ENCODE data around the gene FDX2. TPM values are rescaled to one million over a fixed set of nuclear protein-coding genes. Genes with fewer than 3 reads are reported as not detected.

Gene FDX2
- total and polyA plus RNA-seq, 2 of the 13 experiments (the other 11 are each of a cell fraction or from before 2014, with no cell fraction given) = 21.0 to 24.7 TPM

DNA sequence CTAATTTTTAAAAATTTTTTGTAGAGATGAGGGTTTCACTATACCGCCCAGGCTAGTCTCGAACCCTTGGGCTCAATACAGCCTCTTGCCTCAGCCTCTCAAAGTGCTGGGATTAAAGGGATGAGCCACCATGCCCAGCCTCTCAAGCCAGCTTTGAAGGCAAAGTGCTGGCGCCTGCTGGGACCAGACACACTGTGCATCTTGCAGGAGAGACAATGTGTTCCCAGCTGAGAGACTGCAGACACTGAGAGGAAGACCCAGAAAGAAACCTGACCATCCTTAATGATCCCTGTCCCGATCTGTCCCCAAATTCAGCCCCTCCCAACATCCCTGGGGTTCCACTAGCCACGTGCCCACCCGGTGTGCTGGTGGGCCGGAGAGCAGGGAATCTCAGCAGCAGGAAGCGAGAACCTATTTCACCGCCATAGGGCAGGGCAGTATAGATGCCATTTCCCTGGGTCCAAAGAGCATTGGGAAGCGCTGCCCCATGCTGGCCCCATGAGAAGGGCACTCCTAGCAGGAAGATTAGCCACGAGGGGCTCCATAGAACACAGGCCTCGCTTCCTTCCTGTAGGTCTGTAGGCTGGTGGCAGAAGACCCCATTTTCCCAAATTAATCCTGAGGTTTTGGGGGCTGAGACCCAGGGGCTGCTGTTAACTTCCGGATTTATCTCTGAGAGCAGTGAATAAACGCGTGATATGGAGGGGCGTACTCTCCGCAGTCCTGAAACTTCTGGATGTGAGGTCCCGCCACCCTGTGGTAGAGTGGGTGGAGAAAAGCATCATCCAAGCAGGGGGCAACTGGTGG lies 16.5 kb upstream of the FDX2 start (continued):
- TF ChIP-seq, protein P1, sequence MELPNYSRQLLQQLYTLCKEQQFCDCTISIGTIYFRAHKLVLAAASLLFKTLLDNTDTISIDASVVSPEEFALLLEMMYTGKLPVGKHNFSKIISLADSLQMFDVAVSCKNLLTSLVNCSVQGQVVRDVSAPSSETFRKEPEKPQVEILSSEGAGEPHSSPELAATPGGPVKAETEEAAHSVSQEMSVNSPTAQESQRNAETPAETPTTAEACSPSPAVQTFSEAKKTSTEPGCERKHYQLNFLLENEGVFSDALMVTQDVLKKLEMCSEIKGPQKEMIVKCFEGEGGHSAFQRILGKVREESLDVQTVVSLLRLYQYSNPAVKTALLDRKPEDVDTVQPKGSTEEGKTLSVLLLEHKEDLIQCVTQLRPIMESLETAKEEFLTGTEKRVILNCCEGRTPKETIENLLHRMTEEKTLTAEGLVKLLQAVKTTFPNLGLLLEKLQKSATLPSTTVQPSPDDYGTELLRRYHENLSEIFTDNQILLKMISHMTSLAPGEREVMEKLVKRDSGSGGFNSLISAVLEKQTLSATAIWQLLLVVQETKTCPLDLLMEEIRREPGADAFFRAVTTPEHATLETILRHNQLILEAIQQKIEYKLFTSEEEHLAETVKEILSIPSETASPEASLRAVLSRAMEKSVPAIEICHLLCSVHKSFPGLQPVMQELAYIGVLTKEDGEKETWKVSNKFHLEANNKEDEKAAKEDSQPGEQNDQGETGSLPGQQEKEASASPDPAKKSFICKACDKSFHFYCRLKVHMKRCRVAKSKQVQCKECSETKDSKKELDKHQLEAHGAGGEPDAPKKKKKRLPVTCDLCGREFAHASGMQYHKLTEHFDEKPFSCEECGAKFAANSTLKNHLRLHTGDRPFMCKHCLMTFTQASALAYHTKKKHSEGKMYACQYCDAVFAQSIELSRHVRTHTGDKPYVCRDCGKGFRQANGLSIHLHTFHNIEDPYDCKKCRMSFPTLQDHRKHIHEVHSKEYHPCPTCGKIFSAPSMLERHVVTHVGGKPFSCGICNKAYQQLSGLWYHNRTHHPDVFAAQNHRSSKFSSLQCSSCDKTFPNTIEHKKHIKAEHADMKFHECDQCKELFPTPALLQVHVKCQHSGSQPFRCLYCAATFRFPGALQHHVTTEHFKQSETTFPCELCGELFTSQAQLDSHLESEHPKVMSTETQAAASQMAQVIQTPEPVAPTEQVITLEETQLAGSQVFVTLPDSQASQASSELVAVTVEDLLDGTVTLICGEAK (IDR thresholded peaks at IDR 0.05) = no peak
- TF ChIP-seq, protein P1 (CRISPR knock-in tag; IDR thresholded peaks at IDR 0.05) = no peak
- TF ChIP-seq ZSCAN25 (CRISPR knock-in tag; IDR thresholded peaks at IDR 0.05) (no peak), KLF15 (CRISPR knock-in tag; IDR thresholded peaks at IDR 0.05; ENCODE audit: borderline replicate concordance) (no peak), CHD2 (IDR thresholded peaks at IDR 0.05; ENCODE audit: low read depth, low read length) (no peak), TOPORS (CRISPR knock-in tag; IDR thresholded peaks at IDR 0.05) (no peak), ZNF629 (CRISPR knock-in tag; conservative IDR thresholded peaks at IDR 0.05) (no peak)
- TF ChIP-seq, protein P2, sequence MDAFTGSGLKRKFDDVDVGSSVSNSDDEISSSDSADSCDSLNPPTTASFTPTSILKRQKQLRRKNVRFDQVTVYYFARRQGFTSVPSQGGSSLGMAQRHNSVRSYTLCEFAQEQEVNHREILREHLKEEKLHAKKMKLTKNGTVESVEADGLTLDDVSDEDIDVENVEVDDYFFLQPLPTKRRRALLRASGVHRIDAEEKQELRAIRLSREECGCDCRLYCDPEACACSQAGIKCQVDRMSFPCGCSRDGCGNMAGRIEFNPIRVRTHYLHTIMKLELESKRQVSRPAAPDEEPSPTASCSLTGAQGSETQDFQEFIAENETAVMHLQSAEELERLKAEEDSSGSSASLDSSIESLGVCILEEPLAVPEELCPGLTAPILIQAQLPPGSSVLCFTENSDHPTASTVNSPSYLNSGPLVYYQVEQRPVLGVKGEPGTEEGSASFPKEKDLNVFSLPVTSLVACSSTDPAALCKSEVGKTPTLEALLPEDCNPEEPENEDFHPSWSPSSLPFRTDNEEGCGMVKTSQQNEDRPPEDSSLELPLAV (CRISPR knock-in tag; conservative IDR thresholded peaks at IDR 0.05; ENCODE audit: low read depth) = no peak
- TF ChIP-seq, protein P3, sequence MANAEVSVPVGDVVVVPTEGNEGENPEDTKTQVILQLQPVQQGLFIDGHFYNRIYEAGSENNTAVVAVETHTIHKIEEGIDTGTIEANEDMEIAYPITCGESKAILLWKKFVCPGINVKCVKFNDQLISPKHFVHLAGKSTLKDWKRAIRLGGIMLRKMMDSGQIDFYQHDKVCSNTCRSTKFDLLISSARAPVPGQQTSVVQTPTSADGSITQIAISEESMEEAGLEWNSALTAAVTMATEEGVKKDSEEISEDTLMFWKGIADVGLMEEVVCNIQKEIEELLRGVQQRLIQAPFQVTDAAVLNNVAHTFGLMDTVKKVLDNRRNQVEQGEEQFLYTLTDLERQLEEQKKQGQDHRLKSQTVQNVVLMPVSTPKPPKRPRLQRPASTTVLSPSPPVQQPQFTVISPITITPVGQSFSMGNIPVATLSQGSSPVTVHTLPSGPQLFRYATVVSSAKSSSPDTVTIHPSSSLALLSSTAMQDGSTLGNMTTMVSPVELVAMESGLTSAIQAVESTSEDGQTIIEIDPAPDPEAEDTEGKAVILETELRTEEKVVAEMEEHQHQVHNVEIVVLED (CRISPR knock-in tag; IDR thresholded peaks at IDR 0.05; ENCODE audit: borderline replicate concordance) = no peak
- TF ChIP-seq, protein P4, sequence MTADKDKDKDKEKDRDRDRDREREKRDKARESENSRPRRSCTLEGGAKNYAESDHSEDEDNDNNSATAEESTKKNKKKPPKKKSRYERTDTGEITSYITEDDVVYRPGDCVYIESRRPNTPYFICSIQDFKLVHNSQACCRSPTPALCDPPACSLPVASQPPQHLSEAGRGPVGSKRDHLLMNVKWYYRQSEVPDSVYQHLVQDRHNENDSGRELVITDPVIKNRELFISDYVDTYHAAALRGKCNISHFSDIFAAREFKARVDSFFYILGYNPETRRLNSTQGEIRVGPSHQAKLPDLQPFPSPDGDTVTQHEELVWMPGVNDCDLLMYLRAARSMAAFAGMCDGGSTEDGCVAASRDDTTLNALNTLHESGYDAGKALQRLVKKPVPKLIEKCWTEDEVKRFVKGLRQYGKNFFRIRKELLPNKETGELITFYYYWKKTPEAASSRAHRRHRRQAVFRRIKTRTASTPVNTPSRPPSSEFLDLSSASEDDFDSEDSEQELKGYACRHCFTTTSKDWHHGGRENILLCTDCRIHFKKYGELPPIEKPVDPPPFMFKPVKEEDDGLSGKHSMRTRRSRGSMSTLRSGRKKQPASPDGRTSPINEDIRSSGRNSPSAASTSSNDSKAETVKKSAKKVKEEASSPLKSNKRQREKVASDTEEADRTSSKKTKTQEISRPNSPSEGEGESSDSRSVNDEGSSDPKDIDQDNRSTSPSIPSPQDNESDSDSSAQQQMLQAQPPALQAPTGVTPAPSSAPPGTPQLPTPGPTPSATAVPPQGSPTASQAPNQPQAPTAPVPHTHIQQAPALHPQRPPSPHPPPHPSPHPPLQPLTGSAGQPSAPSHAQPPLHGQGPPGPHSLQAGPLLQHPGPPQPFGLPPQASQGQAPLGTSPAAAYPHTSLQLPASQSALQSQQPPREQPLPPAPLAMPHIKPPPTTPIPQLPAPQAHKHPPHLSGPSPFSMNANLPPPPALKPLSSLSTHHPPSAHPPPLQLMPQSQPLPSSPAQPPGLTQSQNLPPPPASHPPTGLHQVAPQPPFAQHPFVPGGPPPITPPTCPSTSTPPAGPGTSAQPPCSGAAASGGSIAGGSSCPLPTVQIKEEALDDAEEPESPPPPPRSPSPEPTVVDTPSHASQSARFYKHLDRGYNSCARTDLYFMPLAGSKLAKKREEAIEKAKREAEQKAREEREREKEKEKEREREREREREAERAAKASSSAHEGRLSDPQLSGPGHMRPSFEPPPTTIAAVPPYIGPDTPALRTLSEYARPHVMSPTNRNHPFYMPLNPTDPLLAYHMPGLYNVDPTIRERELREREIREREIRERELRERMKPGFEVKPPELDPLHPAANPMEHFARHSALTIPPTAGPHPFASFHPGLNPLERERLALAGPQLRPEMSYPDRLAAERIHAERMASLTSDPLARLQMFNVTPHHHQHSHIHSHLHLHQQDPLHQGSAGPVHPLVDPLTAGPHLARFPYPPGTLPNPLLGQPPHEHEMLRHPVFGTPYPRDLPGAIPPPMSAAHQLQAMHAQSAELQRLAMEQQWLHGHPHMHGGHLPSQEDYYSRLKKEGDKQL (CRISPR knock-in tag; IDR thresholded peaks at IDR 0.05; ENCODE audit: low read depth) = no peak
